ENCODE data around the gene TXLNB. TPM values are rescaled to one million over a fixed set of nuclear protein-coding genes. Genes with fewer than 3 reads are reported as not detected.

Gene TXLNB
- total RNA-seq, 1 experiment from 2014 or later = not detected

- Histone ChIP-seq H3K27ac (ENCODE audit: low read length) (no peak overlapping the region), H3K27me3 (ENCODE audit: control insufficient read depth, insufficient read depth, low read length) (no peaks in the 10 kb centered on the region; the same call in 1 of the 2 replicates), H3K4me1 (ENCODE audit: control insufficient read depth, insufficient read depth, low read length) (no peaks in the 10 kb centered on the region), H3K36me3 (ENCODE audit: control insufficient read depth, insufficient read depth, low read length) (no peaks in the 10 kb centered on the region), H3K4me3 (ENCODE audit: low read depth in 2 of 2, low read length in 2 of 2) (no peak overlapping the region), H3K9me3 (ENCODE audit: control insufficient read depth, insufficient read depth, low read depth, low read length) (no peaks in the 10 kb centered on the region)
- no peak for TF ChIP-seq SIN3A (IDR thresholded peaks at IDR 0.05; ENCODE audit: borderline replicate concordance, insufficient read depth, low read depth, low read length)
- TF ChIP-seq CTCF (IDR thresholded peaks at IDR 0.05) = no peak
- no peak for TF ChIP-seq POLR2AphosphoS5 (IDR thresholded peaks at IDR 0.05; ENCODE audit: low read depth, low read length)
- TF ChIP-seq REST (IDR thresholded peaks at IDR 0.05; ENCODE audit: insufficient read depth in 1 of 2, low read depth in 2 of 2, low read length in 1 of 2) = no peak
- TF ChIP-seq TCF7L2 (IDR thresholded peaks at IDR 0.05; ENCODE audit: low read depth, low read length) = no peak
- no peak for ATAC-seq
- intact Hi-C loops (cut with micrococcal nuclease; ENCODE audit: unreplicated experiment) = no loop called here
- POLR2A ChIA-PET = no interaction called here
- BruUV-seq (replicated peaks) = no TSS peak
- CTCF ChIA-PET = no interaction called here
- in situ Hi-C loops (cut with HindIII; ENCODE audit: low pct_unique_long_range_greater_than_20kb, low sequenced_read_pairs) = no loop called here
- DNase-seq (ENCODE audit: low read depth, low spot score) = no peak
Measured at GRCh38 chr6:139330306-139330705, 38.5 kb upstream of the TXLNB start.

- ATAC-seq (no peak), DNase-seq (ENCODE audit: low read depth, low spot score) (no peak)
- Histone ChIP-seq H3K27me3 (ENCODE audit: control insufficient read depth, insufficient read depth, low read length) (no peaks in the 10 kb centered on the region; the same call in 1 of the 2 replicates), H3K4me3 (ENCODE audit: low read depth in 2 of 2, low read length in 2 of 2) (no peak overlapping the region), H3K9me3 (ENCODE audit: control insufficient read depth, insufficient read depth, low read depth, low read length) (no peaks in the 10 kb centered on the region), H3K36me3 (ENCODE audit: control insufficient read depth, insufficient read depth, low read length) (no peaks in the 10 kb centered on the region), H3K4me1 (ENCODE audit: control insufficient read depth, insufficient read depth, low read length) (no peaks in the 10 kb centered on the region), H3K27ac (ENCODE audit: low read length) (no peak overlapping the region)
- ChIA-PET CTCF (no interaction called here), POLR2A (interaction anchor here (0.7 kb wide), 1 partner anchor 1144 kb away, joined by 9 read pairs; no protein-coding TSS in a partner anchor)
- intact Hi-C loops (cut with micrococcal nuclease; ENCODE audit: unreplicated experiment) (no loop called here), in situ Hi-C loops (cut with HindIII; ENCODE audit: low pct_unique_long_range_greater_than_20kb, low sequenced_read_pairs) (no loop called here)
- TF ChIP-seq POLR2AphosphoS5 (IDR thresholded peaks at IDR 0.05; ENCODE audit: low read depth, low read length) = no peak
- TF ChIP-seq TCF7L2 (IDR thresholded peaks at IDR 0.05; ENCODE audit: low read depth, low read length) = no peak
- TF ChIP-seq REST (IDR thresholded peaks at IDR 0.05; ENCODE audit: insufficient read depth in 1 of 2, low read depth in 2 of 2, low read length in 1 of 2) = no peak
- no peak for TF ChIP-seq SIN3A (IDR thresholded peaks at IDR 0.05; ENCODE audit: borderline replicate concordance, insufficient read depth, low read depth, low read length)
- no peak for TF ChIP-seq CTCF (IDR thresholded peaks at IDR 0.05)
- BruUV-seq (replicated peaks) = no TSS peak
Measured at GRCh38 chr6:139329224-139329623, 37.4 kb upstream of the TXLNB start.
